ENCODE results near the gene PRR5. TPM values are rescaled to one million over a fixed set of nuclear protein-coding genes. Genes with fewer than 3 reads are reported as not detected.
"Not testable (repeated sequence)": the region's sequence is repeated elsewhere in the genome, so short reads cannot be mapped to it uniquely, and the experiment has no call there.

The PRR5 gene
- total RNA-seq, 2 donors from 2014 or later: 15.1 to 19.9 TPM

- no peaks in the 10 kb centered on the region for H3K4me1 Mint-ChIP-seq
- H3K36me3 Mint-ChIP-seq (ENCODE audit: low read depth): no peaks in the 10 kb centered on the region
- no peak overlapping the region for H3K4me3 Mint-ChIP-seq
- no peak for ATAC-seq (replicated peaks)
- no peaks in the 10 kb centered on the region for H3K27me3 Mint-ChIP-seq
- no peaks in the 10 kb centered on the region for H3K9me3 Mint-ChIP-seq
- H3K27ac Mint-ChIP-seq: no peak overlapping the region
Observed at GRCh38 chr22:44736581-44737405, 34.8 kb downstream of the PRR5 start.

GRCh38 chr22:44737406-44738346 lies 35.7 kb downstream of the PRR5 start:
- Mint-ChIP-seq H3K27me3 (no peaks in the 10 kb centered on the region), H3K36me3 (ENCODE audit: low read depth) (no peaks in the 10 kb centered on the region), H3K4me3 (no peak overlapping the region), H3K9me3 (no peaks in the 10 kb centered on the region), H3K27ac (no peak overlapping the region), H3K4me1 (no peaks in the 10 kb centered on the region)
- no peak for ATAC-seq (replicated peaks)

- Mint-ChIP-seq H3K9me3 (no peaks in the 10 kb centered on the region), H3K36me3 (ENCODE audit: low read depth) (no peaks in the 10 kb centered on the region), H3K27ac (no peak overlapping the region), H3K4me1 (no peaks in the 10 kb centered on the region), H3K27me3 (no peaks in the 10 kb centered on the region), H3K4me3 (no peak overlapping the region)
- no peak for ATAC-seq (replicated peaks)
Observed at GRCh38 chr22:44738347-44738715, 36.3 kb downstream of the PRR5 start.

- Mint-ChIP-seq H3K4me3 (no peak overlapping the region), H3K36me3 (ENCODE audit: low read depth) (no peaks in the 10 kb centered on the region), H3K9me3 (no peaks in the 10 kb centered on the region), H3K27me3 (no peaks in the 10 kb centered on the region), H3K27ac (no peak overlapping the region), H3K4me1 (no peaks in the 10 kb centered on the region)
- ATAC-seq (replicated peaks): no peak
Observed at GRCh38 chr22:44739024-44739423, 37.0 kb downstream of the PRR5 start.

GRCh38 chr22:44739666-44740065 lies 37.7 kb downstream of the PRR5 start:
- not testable (repeated sequence) for H3K27ac Mint-ChIP-seq; ATAC-seq (replicated peaks); H3K27me3 Mint-ChIP-seq; H3K4me3 Mint-ChIP-seq; H3K9me3 Mint-ChIP-seq; H3K36me3 Mint-ChIP-seq (ENCODE audit: low read depth); H3K4me1 Mint-ChIP-seq

GRCh38 chr22:44740307-44740706 lies 38.3 kb downstream of the PRR5 start:
- Mint-ChIP-seq H3K36me3 (ENCODE audit: low read depth) (no peaks in the 10 kb centered on the region), H3K4me3 (no peak overlapping the region), H3K9me3 (no peaks in the 10 kb centered on the region), H3K4me1 (no peaks in the 10 kb centered on the region), H3K27ac (no peak overlapping the region), H3K27me3 (no peaks in the 10 kb centered on the region)
- ATAC-seq (replicated peaks): no peak

GRCh38 chr22:44741929-44742328 lies 39.9 kb downstream of the PRR5 start:
- no peak overlapping the region for H3K27ac Mint-ChIP-seq
- H3K36me3 Mint-ChIP-seq (ENCODE audit: low read depth): no peaks in the 10 kb centered on the region
- H3K4me1 Mint-ChIP-seq: no peaks in the 10 kb centered on the region
- H3K27me3 Mint-ChIP-seq: peaks cover 1% of the 10 kb centered on the region
- no peaks in the 10 kb centered on the region for H3K9me3 Mint-ChIP-seq
- no peak overlapping the region for H3K4me3 Mint-ChIP-seq
- no peak for ATAC-seq (replicated peaks)

- Mint-ChIP-seq H3K27me3 (peaks cover 4% of the 10 kb centered on the region), H3K4me1 (no peaks in the 10 kb centered on the region), H3K27ac (no peak overlapping the region), H3K36me3 (ENCODE audit: low read depth) (no peaks in the 10 kb centered on the region), H3K4me3 (no peak overlapping the region), H3K9me3 (no peaks in the 10 kb centered on the region)
- no peak for ATAC-seq (replicated peaks)
Observed at GRCh38 chr22:44743247-44743646, 41.2 kb downstream of the PRR5 start.

GRCh38 chr22:44743804-44744211 lies 41.8 kb downstream of the PRR5 start:
- H3K4me3 Mint-ChIP-seq: no peak overlapping the region
- H3K27ac Mint-ChIP-seq: no peak overlapping the region
- H3K27me3 Mint-ChIP-seq: peaks cover 4% of the 10 kb centered on the region
- no peaks in the 10 kb centered on the region for H3K4me1 Mint-ChIP-seq
- H3K9me3 Mint-ChIP-seq: no peaks in the 10 kb centered on the region
- no peak for ATAC-seq (replicated peaks)
- no peaks in the 10 kb centered on the region for H3K36me3 Mint-ChIP-seq (ENCODE audit: low read depth)

GRCh38 chr22:44745853-44746789 lies 44.1 kb downstream of the PRR5 start:
- no peak for ATAC-seq (replicated peaks)
- Mint-ChIP-seq H3K27ac (no peak overlapping the region), H3K36me3 (ENCODE audit: low read depth) (no peaks in the 10 kb centered on the region), H3K4me1 (no peaks in the 10 kb centered on the region), H3K27me3 (peaks cover 7% of the 10 kb centered on the region), H3K4me3 (no peak overlapping the region), H3K9me3 (no peaks in the 10 kb centered on the region)

GRCh38 chr22:44747784-44748127 lies 45.8 kb downstream of the PRR5 start:
- ATAC-seq (replicated peaks); H3K4me3 Mint-ChIP-seq; H3K4me1 Mint-ChIP-seq; H3K9me3 Mint-ChIP-seq; H3K27ac Mint-ChIP-seq; H3K27me3 Mint-ChIP-seq; H3K36me3 Mint-ChIP-seq (ENCODE audit: low read depth): not testable (repeated sequence)

GRCh38 chr22:44748524-44748923 lies 46.5 kb downstream of the PRR5 start:
- Mint-ChIP-seq H3K4me1 (no peaks in the 10 kb centered on the region), H3K9me3 (no peaks in the 10 kb centered on the region), H3K4me3 (no peak overlapping the region), H3K36me3 (ENCODE audit: low read depth) (no peaks in the 10 kb centered on the region), H3K27ac (no peak overlapping the region), H3K27me3 (peaks cover 13% of the 10 kb centered on the region)
- ATAC-seq (replicated peaks): no peak

GRCh38 chr22:44750481-44750880 lies 48.5 kb downstream of the PRR5 start:
- peaks cover 23% of the 10 kb centered on the region for H3K27me3 Mint-ChIP-seq
- no peak overlapping the region for H3K4me3 Mint-ChIP-seq
- no peaks in the 10 kb centered on the region for H3K9me3 Mint-ChIP-seq
- no peaks in the 10 kb centered on the region for H3K36me3 Mint-ChIP-seq (ENCODE audit: low read depth)
- H3K27ac Mint-ChIP-seq: no peak overlapping the region
- no peaks in the 10 kb centered on the region for H3K4me1 Mint-ChIP-seq
- no peak for ATAC-seq (replicated peaks)
